ENCODE data around the gene SP140L. TPM values are rescaled to one million over a fixed set of nuclear protein-coding genes. Genes with fewer than 3 reads are reported as not detected.

Gene SP140L
- total and polyA plus RNA-seq, 2 experiments from 2014 or later: 8.0 to 11.5 TPM

DNA sequence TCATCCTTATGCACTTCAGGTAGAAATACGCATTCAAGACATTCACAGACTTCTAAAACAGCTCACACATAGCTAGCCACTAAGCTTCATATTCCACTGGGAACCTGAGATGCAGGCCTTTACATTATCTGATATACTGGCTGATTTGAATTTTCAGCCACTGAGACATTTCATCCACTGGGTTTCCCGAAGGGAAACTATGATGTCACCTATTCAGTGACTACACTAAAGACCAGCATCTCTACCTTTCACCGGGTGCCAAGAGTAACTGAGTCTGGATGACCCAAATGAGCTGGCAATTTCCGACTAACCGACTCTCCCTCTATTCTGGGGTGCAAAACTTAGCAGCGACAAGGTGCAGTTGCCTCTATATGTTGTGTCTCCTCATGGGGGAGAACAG lies 31.8 kb upstream of the SP140L start:
- H3K79me2 ChIP-seq (ENCODE audit: insufficient read depth): no peaks in the 10 kb centered on the region
- H3K4me2 ChIP-seq (ENCODE audit: unreplicated experiment): no peak overlapping the region
- H3K4me1 ChIP-seq (ENCODE audit: insufficient read depth): no peaks in the 10 kb centered on the region
- no peaks in the 10 kb centered on the region for H3K9me3 ChIP-seq (ENCODE audit: low read depth)
- no peak overlapping the region for H3K27ac ChIP-seq
- no peaks in the 10 kb centered on the region for H3K9me2 ChIP-seq (ENCODE audit: insufficient read depth)
- no peaks in the 10 kb centered on the region for H3F3A ChIP-seq (ENCODE audit: insufficient read depth)
- DNase-seq: no peak
- H3K27me3 ChIP-seq (replicated peaks; ENCODE audit: insufficient read depth): no peaks in the 10 kb centered on the region
- H3K4me3 ChIP-seq: no peak overlapping the region
- H3K9ac ChIP-seq: no peak overlapping the region
- in situ Hi-C loops (cut with MboI): no loop called here
- no peaks in the 10 kb centered on the region for H3K36me3 ChIP-seq (ENCODE audit: low read depth)
- WGBS, 2 experiments (ENCODE audit: low coverage in 1 of 2, low lambda C conversion rate in 2 of 2, missing lambda C conversion rate in 2 of 2): 41 to 56% methylated on average over 6 of the region's 6 CpGs
- TF ChIP-seq EZH2 (IDR thresholded peaks at IDR 0.05; ENCODE audit: insufficient read depth, poor library complexity, severe bottlenecking): no peak
- TF ChIP-seq EZH2phosphoT487 (IDR thresholded peaks at IDR 0.05; ENCODE audit: insufficient read depth, low read depth): no peak
- no peak overlapping the region for H2AFZ ChIP-seq
- no peaks in the 10 kb centered on the region for H4K20me1 ChIP-seq (ENCODE audit: insufficient read depth)

DNA sequence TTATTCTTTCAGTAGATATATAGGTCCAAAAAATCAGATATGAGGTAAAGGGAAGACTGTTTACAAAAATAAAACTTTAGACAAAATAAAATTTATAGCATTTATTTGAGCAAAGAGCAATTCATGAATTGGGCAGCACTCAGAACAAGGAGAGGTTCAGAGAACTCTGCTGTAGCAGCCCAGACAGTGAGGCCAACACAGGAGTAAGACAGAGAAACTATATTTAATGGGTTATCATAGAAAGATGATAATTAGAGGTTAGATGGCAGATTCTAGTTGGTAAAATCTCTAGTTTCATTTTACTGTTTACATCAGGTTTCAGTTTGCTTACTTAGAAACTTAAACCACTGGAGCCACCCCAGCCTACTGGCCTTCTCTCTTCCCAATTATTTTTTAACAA lies 30.1 kb upstream of the SP140L start:
- no peaks in the 10 kb centered on the region for H3K4me1 ChIP-seq (ENCODE audit: insufficient read depth)
- no peak overlapping the region for H3K9ac ChIP-seq
- no peak overlapping the region for H3K4me2 ChIP-seq (ENCODE audit: unreplicated experiment)
- DNase-seq: no peak
- no peak overlapping the region for H2AFZ ChIP-seq
- H3K4me3 ChIP-seq: no peak overlapping the region
- no peaks in the 10 kb centered on the region for H3K27me3 ChIP-seq (replicated peaks; ENCODE audit: insufficient read depth)
- no peaks in the 10 kb centered on the region for H3K36me3 ChIP-seq (ENCODE audit: low read depth)
- H3K9me3 ChIP-seq (ENCODE audit: low read depth): no peaks in the 10 kb centered on the region
- no peaks in the 10 kb centered on the region for H3K79me2 ChIP-seq (ENCODE audit: insufficient read depth)
- TF ChIP-seq EZH2 (IDR thresholded peaks at IDR 0.05; ENCODE audit: insufficient read depth, poor library complexity, severe bottlenecking): no peak
- no peak for TF ChIP-seq EZH2phosphoT487 (IDR thresholded peaks at IDR 0.05; ENCODE audit: insufficient read depth, low read depth)
- H3F3A ChIP-seq (ENCODE audit: insufficient read depth): no peaks in the 10 kb centered on the region
- H3K27ac ChIP-seq: no peak overlapping the region
- no peaks in the 10 kb centered on the region for H3K9me2 ChIP-seq (ENCODE audit: insufficient read depth)
- in situ Hi-C loops (cut with MboI): no loop called here
- no peaks in the 10 kb centered on the region for H4K20me1 ChIP-seq (ENCODE audit: insufficient read depth)

DNA sequence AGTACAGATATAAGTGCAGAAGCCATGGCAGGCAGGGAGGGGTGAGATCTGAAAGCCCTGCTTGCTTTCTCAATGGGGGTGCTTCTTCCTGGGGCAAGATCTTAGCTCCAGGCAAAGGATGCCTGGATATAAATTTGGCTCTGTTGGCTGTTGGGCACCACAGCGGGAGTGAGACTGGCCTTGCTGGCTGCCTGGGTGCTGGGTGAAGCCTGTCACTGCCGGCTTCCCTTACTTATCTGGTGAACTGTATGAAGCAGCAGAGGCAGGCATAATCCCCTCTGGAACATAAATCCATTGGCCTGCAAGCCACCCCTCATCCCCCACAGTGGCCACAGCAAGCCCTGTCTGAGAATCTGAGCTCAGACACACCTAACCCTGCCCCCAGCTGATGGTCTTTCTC lies 27.4 kb upstream of the SP140L start:
- no peaks in the 10 kb centered on the region for H3K4me1 ChIP-seq (ENCODE audit: insufficient read depth)
- no peaks in the 10 kb centered on the region for H3K79me2 ChIP-seq (ENCODE audit: insufficient read depth)
- TF ChIP-seq EZH2phosphoT487 (IDR thresholded peaks at IDR 0.05; ENCODE audit: insufficient read depth, low read depth): no peak
- no peak for TF ChIP-seq EZH2 (IDR thresholded peaks at IDR 0.05; ENCODE audit: insufficient read depth, poor library complexity, severe bottlenecking)
- no peaks in the 10 kb centered on the region for H4K20me1 ChIP-seq (ENCODE audit: insufficient read depth)
- no peak overlapping the region for H3K4me3 ChIP-seq
- DNase-seq: no peak
- no peaks in the 10 kb centered on the region for H3K36me3 ChIP-seq (ENCODE audit: low read depth)
- H3K9me2 ChIP-seq (ENCODE audit: insufficient read depth): no peaks in the 10 kb centered on the region
- no peak overlapping the region for H2AFZ ChIP-seq
- H3K27me3 ChIP-seq (replicated peaks; ENCODE audit: insufficient read depth): no peaks in the 10 kb centered on the region
- WGBS, 2 experiments (ENCODE audit: low coverage in 1 of 2, low lambda C conversion rate in 2 of 2, missing lambda C conversion rate in 2 of 2): 69 to 75% methylated on average over 2 of the region's 2 CpGs
- H3K9ac ChIP-seq: no peak overlapping the region
- no peak overlapping the region for H3K4me2 ChIP-seq (ENCODE audit: unreplicated experiment)
- no peak overlapping the region for H3K27ac ChIP-seq
- in situ Hi-C loops (cut with MboI): no loop called here
- no peaks in the 10 kb centered on the region for H3K9me3 ChIP-seq (ENCODE audit: low read depth)
- H3F3A ChIP-seq (ENCODE audit: insufficient read depth): no peaks in the 10 kb centered on the region

DNA sequence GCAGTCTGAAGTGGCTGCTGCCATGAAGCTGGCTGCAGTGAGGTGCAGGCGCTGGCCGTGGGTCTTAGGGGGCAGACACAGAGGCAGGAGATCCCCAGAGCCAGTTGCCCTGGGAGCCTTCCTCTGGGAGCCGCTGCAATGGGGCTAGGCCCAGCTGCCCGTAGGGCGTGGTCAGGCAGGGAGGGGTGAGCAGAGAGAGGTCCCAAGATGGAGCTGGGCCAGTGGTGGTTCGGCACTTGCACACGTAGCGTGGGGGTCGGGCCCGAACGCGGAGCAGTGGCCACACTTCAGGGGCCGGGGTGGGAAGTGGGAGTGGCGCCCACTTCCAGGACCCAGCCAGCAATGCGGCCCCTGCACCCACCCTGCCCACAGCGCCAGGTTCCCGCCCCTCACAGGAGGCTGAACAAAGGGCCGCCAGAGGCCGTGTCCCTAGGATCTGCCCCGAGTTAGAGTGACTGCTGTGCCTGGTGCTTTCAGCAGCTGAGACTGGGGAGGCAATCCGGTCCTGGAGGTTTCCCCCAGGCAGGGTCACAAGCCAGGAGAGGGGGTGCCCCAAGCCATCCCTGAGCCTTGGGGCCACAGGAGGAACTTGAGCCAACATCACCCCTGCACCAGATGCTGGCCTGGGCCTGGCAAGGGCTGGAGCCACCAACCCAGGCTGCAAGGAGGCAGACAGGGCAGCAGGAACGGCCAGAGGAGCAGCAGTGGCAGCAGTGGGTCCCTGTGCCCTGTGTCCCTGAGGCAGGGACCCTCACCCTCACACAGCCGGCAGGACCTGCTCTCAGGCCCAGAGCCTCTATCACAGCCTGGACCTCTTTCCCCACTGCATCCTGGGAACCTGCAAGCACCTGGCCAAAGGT lies 21.3 kb upstream of the SP140L start:
- Histone ChIP-seq H3K79me2 (ENCODE audit: insufficient read depth) (no peaks in the 10 kb centered on the region), H4K20me1 (ENCODE audit: insufficient read depth) (no peaks in the 10 kb centered on the region), H3K4me2 (ENCODE audit: unreplicated experiment) (no peak overlapping the region), H2AFZ (no peak overlapping the region), H3K9ac (no peak overlapping the region), H3K27me3 (replicated peaks; ENCODE audit: insufficient read depth) (no peaks in the 10 kb centered on the region), H3K4me3 (no peak overlapping the region), H3K36me3 (ENCODE audit: low read depth) (no peaks in the 10 kb centered on the region), H3K9me3 (ENCODE audit: low read depth) (no peaks in the 10 kb centered on the region), H3K27ac (no peak overlapping the region), H3K4me1 (ENCODE audit: insufficient read depth) (no peaks in the 10 kb centered on the region), H3K9me2 (ENCODE audit: insufficient read depth) (no peaks in the 10 kb centered on the region), H3F3A (ENCODE audit: insufficient read depth) (no peaks in the 10 kb centered on the region)
- 57 to 70% methylated on average over 12 to 21 of the region's 23 CpGs for WGBS, 2 experiments (ENCODE audit: low coverage in 1 of 2, low lambda C conversion rate in 2 of 2, missing lambda C conversion rate in 2 of 2)
- in situ Hi-C loops (cut with MboI): no loop called here
- DNase-seq: no peak
- TF ChIP-seq EZH2 (IDR thresholded peaks at IDR 0.05; ENCODE audit: insufficient read depth, poor library complexity, severe bottlenecking): no peak
- no peak for TF ChIP-seq EZH2phosphoT487 (IDR thresholded peaks at IDR 0.05; ENCODE audit: insufficient read depth, low read depth)
